GM18520 (cell line): Measurements from ENCODE around the gene TBC1D1.

Experiments used
- ATAC-seq: cut with Tn5 transposase; IDR thresholded peaks from one replicate; pipeline ENCODE4 v1.9.1; 2021; ENCODE audit not compliant: unreplicated experiment

The TBC1D1 gene

DNA sequence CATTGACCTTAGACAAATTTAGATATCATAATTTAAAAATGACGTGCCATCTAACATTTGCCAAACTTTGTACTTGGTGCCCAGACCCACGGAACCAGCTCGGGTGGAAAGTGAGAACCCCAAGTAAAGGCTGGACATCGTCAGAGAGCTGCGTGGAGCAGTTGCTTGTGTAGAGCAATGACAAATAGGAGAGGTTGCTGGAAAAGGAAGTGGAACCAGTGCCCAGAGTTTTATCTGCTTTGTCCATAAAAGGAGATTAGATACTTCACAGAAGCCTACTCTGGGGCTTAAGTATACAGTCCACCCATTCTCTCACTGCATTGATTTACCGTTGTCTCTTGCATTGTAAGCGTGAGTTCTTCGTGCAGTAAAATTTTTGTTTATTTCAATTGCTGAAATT is 5.4 kb upstream of the TBC1D1 start:
- ATAC-seq = no peak

DNA sequence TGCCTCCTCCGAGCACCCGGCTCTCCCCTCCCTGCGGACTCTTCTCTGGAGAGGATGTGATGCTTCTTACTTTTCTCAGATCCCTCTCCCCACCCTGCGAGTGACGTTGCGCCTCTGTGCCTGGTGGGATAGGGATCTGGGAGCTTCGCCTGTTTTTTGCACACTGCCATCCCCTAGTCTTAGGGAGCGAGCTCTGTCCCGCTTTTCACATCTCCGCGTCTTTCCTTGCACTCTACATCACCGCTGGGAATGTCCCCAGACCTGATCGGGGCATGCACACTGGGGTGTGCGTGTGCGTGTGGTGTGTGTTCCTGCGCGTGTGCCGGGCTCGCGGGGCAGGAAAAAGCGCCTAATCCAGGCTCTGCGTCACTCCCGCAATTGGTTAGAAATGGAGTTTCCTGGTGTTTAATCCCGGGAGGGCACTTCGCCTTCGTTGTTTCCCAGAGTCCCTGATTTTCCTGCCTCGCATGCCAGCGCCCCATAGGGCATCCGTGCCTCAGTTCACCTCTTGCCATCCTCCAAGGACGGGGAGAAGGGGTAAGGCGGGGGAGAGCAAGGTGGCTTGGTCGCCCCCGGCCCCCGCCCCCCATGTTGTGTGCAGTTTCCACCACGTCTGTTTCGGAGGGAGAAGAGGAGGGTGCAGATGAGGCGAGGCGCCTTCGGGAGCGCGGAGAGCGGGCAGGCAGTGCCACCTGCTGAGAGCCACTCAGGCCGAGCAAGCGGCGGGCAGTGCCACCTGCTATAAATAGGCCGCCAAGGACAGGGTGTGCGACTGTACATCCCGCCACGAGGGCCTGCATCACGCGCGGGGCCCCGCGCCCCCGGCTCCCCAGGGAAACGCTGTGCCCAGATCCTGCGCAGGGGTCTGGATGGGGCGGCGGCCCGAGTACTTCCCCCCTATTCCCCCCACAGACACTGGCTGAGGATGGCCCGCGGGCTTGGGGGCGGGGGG is 759 bp upstream of the TBC1D1 start:
- ATAC-seq = peak; percentile 16

- peak; percentile 43 for ATAC-seq
Observed at GRCh38 chr4:37891260-37892159, 626 bp downstream of the TBC1D1 start.

GRCh38 chr4:37892641-37893040 is 1.8 kb downstream of the TBC1D1 start:
- ATAC-seq = peak; percentile 42

DNA sequence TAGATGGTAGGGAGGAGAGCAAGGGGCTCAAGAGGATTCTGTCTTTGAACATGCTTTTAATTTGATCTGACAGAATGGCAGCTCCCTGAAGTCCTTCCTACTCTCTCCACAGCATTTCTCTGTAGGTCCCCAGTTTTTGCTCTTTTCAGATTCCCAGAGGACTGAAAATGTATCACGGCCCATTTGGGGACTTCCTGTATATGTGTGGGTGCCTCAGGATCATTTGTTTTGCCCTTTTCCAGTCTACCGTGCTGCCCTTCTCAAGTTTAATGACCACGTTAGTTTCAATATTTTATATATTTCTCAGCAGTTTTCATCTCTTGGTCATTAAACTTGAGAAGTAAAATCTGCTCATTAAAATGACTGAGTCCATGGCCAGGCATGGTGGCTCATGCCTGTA is 2.3 kb downstream of the TBC1D1 start:
- no peak for ATAC-seq

GRCh38 chr4:37895271-37895670 is 4.4 kb downstream of the TBC1D1 start:
- no peak for ATAC-seq

DNA sequence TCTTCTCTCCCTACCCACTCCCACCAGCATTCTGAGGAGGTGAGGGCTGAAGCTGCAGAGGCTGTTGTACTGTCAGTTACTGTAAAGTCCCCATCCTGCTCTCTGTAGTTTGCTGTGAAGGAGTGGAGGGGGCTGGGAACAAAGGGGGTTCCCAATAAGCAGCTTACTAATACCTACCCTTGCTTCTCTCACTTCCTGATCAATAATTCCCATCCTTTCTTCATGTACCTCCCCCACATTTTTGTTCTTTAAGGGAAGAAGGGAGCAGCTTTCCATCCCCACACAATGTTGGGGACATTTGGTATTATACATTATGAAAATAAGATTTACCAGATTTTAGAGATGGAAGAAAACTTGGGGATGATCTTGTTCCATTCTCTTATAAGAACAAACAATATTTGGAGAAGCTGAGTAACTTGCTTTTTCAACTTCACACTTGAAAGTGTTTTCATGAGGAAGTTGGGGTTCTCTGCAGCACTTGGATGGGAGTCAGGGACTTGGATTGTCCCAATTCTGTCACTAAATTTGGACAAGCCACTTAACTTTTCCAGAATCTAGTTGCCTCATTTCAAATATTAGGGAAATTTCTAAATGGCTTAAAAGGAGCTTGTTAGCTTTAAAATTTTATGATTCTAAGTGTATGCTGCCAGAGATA is 5.4 kb downstream of the TBC1D1 start:
- ATAC-seq = no peak

- ATAC-seq = no peak
Observed at GRCh38 chr4:37902212-37902611, 11.3 kb downstream of the TBC1D1 start.

GRCh38 chr4:37902738-37903693 is 12.1 kb downstream of the TBC1D1 start:
- ATAC-seq = no peak

DNA sequence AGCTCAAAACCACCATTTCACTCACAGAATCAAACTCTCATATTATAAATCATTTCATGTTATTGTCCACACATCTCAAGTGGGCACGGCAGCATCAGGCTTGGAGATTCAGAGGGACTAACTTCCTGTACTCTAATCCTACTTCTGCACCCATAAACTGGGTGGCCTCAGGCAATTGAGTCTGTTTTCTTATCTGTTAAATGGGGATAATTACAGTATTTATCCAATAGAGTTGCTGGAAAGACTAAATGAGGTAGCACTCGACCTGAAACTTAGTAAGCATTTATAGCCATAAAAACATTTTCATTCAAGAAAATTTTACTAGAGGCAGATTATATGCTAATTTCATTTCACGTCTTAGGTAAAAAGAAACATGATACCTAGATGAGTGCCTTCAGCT is 13.0 kb downstream of the TBC1D1 start:
- ATAC-seq = no peak

- ATAC-seq = no peak
Observed at GRCh38 chr4:37904824-37905223, 13.9 kb downstream of the TBC1D1 start.

GRCh38 chr4:37905533-37906169 is 14.8 kb downstream of the TBC1D1 start:
- no peak for ATAC-seq

- no peak for ATAC-seq
Observed at GRCh38 chr4:37908488-37909331, 17.8 kb downstream of the TBC1D1 start.

DNA sequence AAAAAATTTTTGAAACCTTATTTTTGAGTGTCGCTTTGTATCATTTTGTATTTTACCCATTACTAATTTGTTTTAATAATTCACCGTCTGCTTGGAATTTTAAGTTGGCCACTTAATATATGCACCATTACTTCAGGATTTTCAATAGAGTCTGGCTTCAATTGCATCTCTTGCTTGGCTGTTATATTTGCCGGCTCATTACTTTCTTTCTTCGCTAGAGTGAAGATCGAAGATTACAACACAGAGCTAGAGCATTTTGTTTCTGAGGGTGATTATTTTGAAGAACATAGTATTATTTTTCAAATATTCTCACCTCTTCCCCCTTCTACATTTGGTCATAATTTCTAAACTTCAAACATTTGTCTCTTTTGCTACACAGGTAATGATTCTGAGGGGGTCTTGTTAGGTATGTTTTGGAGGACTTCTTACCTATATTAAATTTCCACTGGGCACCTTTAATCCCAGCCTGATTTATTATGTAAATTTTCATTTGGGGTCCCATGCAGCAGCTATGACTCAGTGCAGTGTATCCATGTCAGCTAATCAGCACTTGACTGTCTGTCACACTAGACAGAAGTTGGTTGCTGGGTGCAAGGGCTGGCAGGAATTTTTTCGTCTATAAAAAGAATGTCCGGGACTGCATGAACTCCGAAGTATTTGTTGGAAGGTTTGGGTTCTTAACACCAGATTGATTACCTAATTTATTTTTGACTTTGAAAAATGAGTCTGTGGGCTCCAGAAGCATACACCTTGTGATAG is 18.6 kb downstream of the TBC1D1 start:
- ATAC-seq = no peak

DNA sequence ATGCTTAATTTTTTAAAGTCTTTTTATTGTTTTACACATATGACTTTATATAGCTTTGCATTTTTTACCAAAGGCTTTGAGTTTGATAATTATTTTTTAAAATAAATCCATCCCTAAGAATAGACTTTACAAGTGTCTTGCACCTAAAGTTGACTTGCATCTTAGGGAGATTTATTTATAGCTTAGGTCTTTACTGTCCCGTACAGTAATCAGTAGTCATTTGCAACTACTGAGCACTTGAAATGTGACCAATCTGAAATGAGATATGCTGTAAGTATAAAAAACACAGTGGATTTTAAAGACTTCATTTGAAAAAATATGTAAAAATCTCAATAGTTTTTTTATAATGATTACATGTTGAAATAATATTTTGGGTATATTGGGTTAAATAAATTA is 19.2 kb downstream of the TBC1D1 start:
- no peak for ATAC-seq

DNA sequence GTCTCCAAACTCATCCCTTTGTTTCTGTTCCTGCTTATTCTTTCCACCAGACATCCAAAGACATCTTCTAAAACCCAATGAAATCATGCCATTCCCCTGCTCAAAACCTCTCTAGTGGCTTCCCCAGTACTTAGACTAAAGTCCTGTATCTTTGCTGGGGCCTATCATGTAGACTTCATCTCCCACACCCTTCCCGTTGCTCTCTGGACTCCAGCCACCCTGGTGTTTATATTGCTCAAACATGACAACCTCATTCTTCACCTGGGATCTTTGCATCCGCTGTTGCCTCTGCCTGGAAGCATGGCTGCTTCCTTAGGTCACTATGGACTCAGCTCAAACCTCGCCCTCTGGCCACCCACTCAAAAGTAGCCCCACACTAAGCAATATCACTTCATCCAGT is 23.7 kb downstream of the TBC1D1 start:
- ATAC-seq = no peak

GRCh38 chr4:37917388-37917787 is 26.5 kb downstream of the TBC1D1 start:
- no peak for ATAC-seq

GRCh38 chr4:37918653-37919052 is 27.8 kb downstream of the TBC1D1 start:
- ATAC-seq = no peak
